SU-DHL-6 (cell line): ENCODE results near the gene PCDHB11.
"Not testable (repeated sequence)": the region's sequence is repeated elsewhere in the genome, so short reads cannot be mapped to it uniquely, and the experiment has no call there.

Experiments used
- H2AFZ ChIP-seq: fragments of 200-600 bp; sonication (generic); 2 replicates; pipeline ENCODE4 v1.6.1; 2014; ENCODE audit warnings: low read depth, mild to moderate bottlenecking, moderate library complexity, mixed read lengths, antibody characterized with exemption, low read length; ENCODE audit not compliant: severe bottlenecking
- H3F3A ChIP-seq: fragments of 200-600 bp; shearing (Covaris generic); 2 replicates; pipeline ENCODE4 v1.6.0; 2016; ENCODE audit warnings: antibody characterized with exemption, mild to moderate bottlenecking; ENCODE audit not compliant: insufficient read depth
- H3K27ac ChIP-seq: fragments of 200-600 bp; sonication (generic); 2 replicates; pipeline ENCODE4 v1.5.1; 2016; ENCODE audit warnings: low read depth, mild to moderate bottlenecking, low read length, moderate library complexity, mixed read lengths
- H3K27me3 ChIP-seq: fragments of 200-600 bp; sonication (generic), shearing (Covaris generic); 2 replicates; pipeline ENCODE4 v1.6.0; 2014; ENCODE audit warnings: mild to moderate bottlenecking, low read length
- H3K36me3 ChIP-seq: fragments of 200-600 bp; sonication (generic); 2 replicates; pipeline ENCODE4 v1.6.1; 2014; ENCODE audit warnings: mild to moderate bottlenecking, low read length, mixed read lengths
- H3K4me2 ChIP-seq: fragments of 300-600, 200-600 bp; shearing (Covaris generic), sonication (generic); 2 replicates; pipeline ENCODE4 v1.6.0; 2014; ENCODE audit warnings: low read length, low read depth, mild to moderate bottlenecking; ENCODE audit not compliant: poor library complexity, severe bottlenecking
- H3K4me3 ChIP-seq: fragments of 200-600 bp; sonication (generic); 2 replicates; pipeline ENCODE4 v1.5.1; 2014; ENCODE audit warnings: antibody characterized with exemption, low read length, mild to moderate bottlenecking, mixed read lengths; ENCODE audit not compliant: insufficient read depth, poor library complexity, severe bottlenecking
- H3K79me2 ChIP-seq: fragments of 200-600 bp; sonication (generic); 2 replicates; pipeline ENCODE4 v1.6.1; 2014; ENCODE audit warnings: mild to moderate bottlenecking, low read length, moderate library complexity; ENCODE audit not compliant: insufficient read depth
- H3K9ac ChIP-seq: fragments of 200-600 bp; sonication (generic); 2 replicates; pipeline ENCODE4 v1.7.0; 2014; ENCODE audit warnings: mild to moderate bottlenecking, low read length
- H3K9me2 ChIP-seq: fragments of 200-600 bp; sonication (generic); replicated peaks from 2 replicates; pipeline ENCODE4 v1.6.1; 2014; ENCODE audit warnings: low read length; ENCODE audit not compliant: insufficient read depth
- H3K9me3 ChIP-seq: fragments of 200-600 bp; sonication (generic); 2 replicates; pipeline ENCODE4 v1.6.1; 2014; ENCODE audit warnings: low read length, mixed read lengths; ENCODE audit not compliant: insufficient read depth
- H4K20me1 ChIP-seq: fragments of 200-600 bp; sonication (generic); 2 replicates; pipeline ENCODE4 v1.6.1; 2014; ENCODE audit warnings: low read depth, mild to moderate bottlenecking, antibody characterized with exemption, low read length, moderate library complexity, mixed read lengths
- CTCF ChIP-seq: fragments of 200-600 bp; sonication (generic); IDR thresholded peaks from one replicate; pipeline ENCODE4 v1.5.1; 2017; ENCODE audit warnings: antibody characterized with exemption, mild to moderate bottlenecking, low read length, moderate library complexity; ENCODE audit not compliant: insufficient read depth, poor library complexity, severe bottlenecking
- EZH2phosphoT487 ChIP-seq: fragments of 200-600 bp; sonication (generic), shearing (Covaris generic); conservative IDR thresholded peaks from 2 replicates; pipeline ENCODE4 v1.6.1; 2018; ENCODE audit warnings: mild to moderate bottlenecking, antibody characterized with exemption, low read length, moderate library complexity, mixed read lengths

Gene PCDHB11

GRCh38 chr5:141223112-141223783 is 23.8 kb downstream of the PCDHB11 start, which contains the start of gene PCDHB14:
TSS of gene PCDHB14 (plus strand) at chr5:141223343. CDS start at chr5:141223506, 163 bp downstream.
- Histone ChIP-seq H3K27ac (no peak within 1 kb of the TSS), H3K4me3 (peak within 1 kb of the TSS; percentile 47), H3K4me2 (peak within 1 kb of the TSS; percentile 72), H3K79me2 (no peaks in the 10 kb centered on the region), H3K9me3 (no peaks in the 10 kb centered on the region), H3K9me2 (no peaks in the 10 kb centered on the region), H3K27me3 (no peaks in the 10 kb centered on the region), H3F3A (no peaks in the 10 kb centered on the region), H3K36me3 (no peaks in the 10 kb centered on the region), H2AFZ (peak within 1 kb of the TSS; percentile 94), H3K9ac (peak within 1 kb of the TSS; percentile 41), H4K20me1 (no peaks in the 10 kb centered on the region)
- no peak for TF ChIP-seq EZH2phosphoT487
- peak; percentile 34 for TF ChIP-seq CTCF

- H3K4me3 ChIP-seq = not testable (repeated sequence)
Observed at GRCh38 chr5:141224844-141225243, 25.4 kb downstream of the PCDHB11 start.

GRCh38 chr5:141225421-141225820 is 26.0 kb downstream of the PCDHB11 start:
- not testable (repeated sequence) for H3K9me2 ChIP-seq, H3K79me2 ChIP-seq, H2AFZ ChIP-seq, H3K4me2 ChIP-seq, H3K27me3 ChIP-seq, H3K9ac ChIP-seq, H4K20me1 ChIP-seq, H3K36me3 ChIP-seq, H3F3A ChIP-seq, H3K9me3 ChIP-seq, H3K27ac ChIP-seq, H3K4me3 ChIP-seq

More at GRCh38 chr5:141224844-141225243, 25.4 kb downstream of the PCDHB11 start:
- H3F3A ChIP-seq, H3K4me2 ChIP-seq, H3K27me3 ChIP-seq, H3K9ac ChIP-seq, H4K20me1 ChIP-seq, H3K27ac ChIP-seq, H2AFZ ChIP-seq, H3K9me3 ChIP-seq, H3K79me2 ChIP-seq, H3K36me3 ChIP-seq, H3K9me2 ChIP-seq: not testable (repeated sequence)

- H3K9me3 ChIP-seq = no peaks in the 10 kb centered on the region
- TF ChIP-seq EZH2phosphoT487 (no peak), CTCF (no peak)
- H3K27ac ChIP-seq = no peak overlapping the region
- H3K9ac ChIP-seq = no peak overlapping the region
- H3F3A ChIP-seq = no peaks in the 10 kb centered on the region
- H3K4me3 ChIP-seq = no peak overlapping the region
- no peak overlapping the region for H2AFZ ChIP-seq
- H3K27me3 ChIP-seq = no peaks in the 10 kb centered on the region
- H3K9me2 ChIP-seq = no peaks in the 10 kb centered on the region
- no peaks in the 10 kb centered on the region for H3K79me2 ChIP-seq
- H3K36me3 ChIP-seq = no peaks in the 10 kb centered on the region
- no peak overlapping the region for H3K4me2 ChIP-seq
- no peaks in the 10 kb centered on the region for H4K20me1 ChIP-seq
Observed at GRCh38 chr5:141234109-141234667, 34.8 kb downstream of the PCDHB11 start.

GRCh38 chr5:141235922-141236321 is 36.5 kb downstream of the PCDHB11 start:
- not testable (repeated sequence) for H2AFZ ChIP-seq, H3K9me3 ChIP-seq, H3K27ac ChIP-seq, H3K36me3 ChIP-seq, H3K9ac ChIP-seq, H3K4me2 ChIP-seq, H3K27me3 ChIP-seq, H4K20me1 ChIP-seq, H3K4me3 ChIP-seq, H3K79me2 ChIP-seq, H3F3A ChIP-seq, H3K9me2 ChIP-seq
